Suprapubic skin (tissue), 4 donors: ENCODE measurements around the gene JAKMIP1. TPM values are rescaled to one million over a fixed set of nuclear protein-coding genes. Genes with fewer than 3 reads are reported as not detected.

ENCODE experiments used
- DNase-seq, 2 donors: peaks; one replicate each; pipeline ENCODE4 v3.0.0-alpha.2; 2019; ENCODE audit warnings: low spot score in 2 of 2
- H3K27ac ChIP-seq: fragments of 200-600 bp; sonication (generic); one replicate; pipeline ENCODE4 v1.5.1; 2019
- H3K27me3 ChIP-seq: fragments of 200-600 bp; sonication (generic); one replicate; pipeline ENCODE4 v1.5.1; 2019
- H3K36me3 ChIP-seq: fragments of 200-600 bp; sonication (generic); one replicate; pipeline ENCODE4 v1.5.1; 2019
- H3K4me1 ChIP-seq: fragments of 200-600 bp; sonication (generic); one replicate; pipeline ENCODE4 v1.5.1; 2019
- H3K4me3 ChIP-seq: fragments of 200-600 bp; sonication (generic); one replicate; pipeline ENCODE4 v1.5.1; 2019; ENCODE audit warnings: mild to moderate bottlenecking
- H3K9me3 ChIP-seq: fragments of 200-600 bp; sonication (generic); one replicate; pipeline ENCODE4 v1.5.1; 2019
- CTCF ChIP-seq, 2 donors: fragments of 200-600 bp in 1 of 2; fragments of 450-650 bp in 1 of 2; sonication (generic) in 1 of 2; IDR thresholded peaks; one replicate each; pipeline ENCODE4 v1.5.1; 2016 to 2019; ENCODE audit warnings: antibody characterized with exemption in 2 of 2, mild to moderate bottlenecking in 1 of 2, moderate library complexity in 1 of 2
- EP300 ChIP-seq: sonication (generic); formaldehyde crosslinking; IDR thresholded peaks from one replicate; pipeline ENCODE4 v1.6.1; 2017; ENCODE audit warnings: antibody characterized with exemption
- POLR2A ChIP-seq, 2 donors: fragments of 450-650 bp; IDR thresholded peaks; one replicate each; pipeline ENCODE4 v1.6.1; 2017; ENCODE audit warnings: antibody characterized with exemption in 2 of 2, mild to moderate bottlenecking in 2 of 2, moderate library complexity in 2 of 2
- POLR2AphosphoS5 ChIP-seq, 3 donors: sonication (generic); formaldehyde crosslinking; IDR thresholded peaks; one replicate each; pipeline ENCODE4 v1.6.1; 2017; ENCODE audit warnings: antibody characterized with exemption in 3 of 3
- WGBS: methylation state at CpG from one replicate; pipeline ENCODE4 v1.1.5; 2018; 5-methylcytosine and 5-hydroxymethylcytosine counted together
- total RNA-seq, 4 donors: library from RNA; depleted of rRNA; stranded (reverse); fragments of >200 nt; gene quantifications; one replicate each; pipeline ENCODE4 v1.1.0, GENCODE V29; 2016

Gene JAKMIP1
- total RNA-seq, 4 donors from 2014 or later: 0.24 TPM; not detected in 3

GRCh38 chr4:6110681-6111353, 89.5 kb downstream of the JAKMIP1 start:
- no peak for TF ChIP-seq CTCF (IDR thresholded peaks at IDR 0.05)
- no peak for TF ChIP-seq EP300
- TF ChIP-seq POLR2A (IDR thresholded peaks at IDR 0.05): no peak
- no peak for TF ChIP-seq POLR2AphosphoS5 (IDR thresholded peaks at IDR 0.05)
- Histone ChIP-seq H3K4me1 (no peaks in the 10 kb centered on the region), H3K9me3 (no peaks in the 10 kb centered on the region), H3K27ac (no peak overlapping the region), H3K4me3 (no peak overlapping the region), H3K36me3 (no peaks in the 10 kb centered on the region), H3K27me3 (peaks cover 43% of the 10 kb centered on the region)
- peak in 1 of 2 donors; percentile 76 for DNase-seq
- WGBS: 50% methylated on average over 2 of the region's 8 CpGs

- Histone ChIP-seq H3K27ac (no peak overlapping the region), H3K4me1 (no peaks in the 10 kb centered on the region), H3K36me3 (no peaks in the 10 kb centered on the region), H3K4me3 (no peak overlapping the region), H3K27me3 (peaks cover 46% of the 10 kb centered on the region), H3K9me3 (no peaks in the 10 kb centered on the region)
- 54% methylated on average over 9 of the region's 13 CpGs for WGBS
- DNase-seq: peak in 1 of 2 donors; percentile 71
- TF ChIP-seq POLR2A (IDR thresholded peaks at IDR 0.05) (no peak), CTCF (IDR thresholded peaks at IDR 0.05) (peak in 1 of 2 donors; percentile 32)
These were observed 90.3 kb downstream of the JAKMIP1 start for GRCh38 chr4:6109842-6110560.

GRCh38 chr4:6107886-6108285, 92.5 kb downstream of the JAKMIP1 start:
- Histone ChIP-seq H3K27ac (no peak overlapping the region), H3K27me3 (peaks cover 43% of the 10 kb centered on the region), H3K4me3 (no peak overlapping the region), H3K9me3 (no peaks in the 10 kb centered on the region), H3K36me3 (no peaks in the 10 kb centered on the region), H3K4me1 (no peaks in the 10 kb centered on the region)
- peak in 1 of 2 donors; percentile 50 for DNase-seq
- TF ChIP-seq EP300: no peak
- TF ChIP-seq CTCF (IDR thresholded peaks at IDR 0.05): no peak
- no peak for TF ChIP-seq POLR2A (IDR thresholded peaks at IDR 0.05)
- TF ChIP-seq POLR2AphosphoS5 (IDR thresholded peaks at IDR 0.05): no peak
- WGBS: 72% methylated on average over 4 of the region's 4 CpGs

GRCh38 chr4:6107114-6107791, 93.1 kb downstream of the JAKMIP1 start:
- Histone ChIP-seq H3K4me1 (no peaks in the 10 kb centered on the region), H3K4me3 (no peak overlapping the region), H3K36me3 (no peaks in the 10 kb centered on the region), H3K27me3 (peaks cover 36% of the 10 kb centered on the region), H3K27ac (no peak overlapping the region), H3K9me3 (no peaks in the 10 kb centered on the region)
- peak in 1 of 2 donors; percentile 61 for DNase-seq
- 77% methylated on average over 13 of the region's 14 CpGs for WGBS
- TF ChIP-seq POLR2A (IDR thresholded peaks at IDR 0.05): no peak
- TF ChIP-seq CTCF (IDR thresholded peaks at IDR 0.05): no peak
- no peak for TF ChIP-seq POLR2AphosphoS5 (IDR thresholded peaks at IDR 0.05)
- TF ChIP-seq EP300: no peak

GRCh38 chr4:6106156-6106555, 94.2 kb downstream of the JAKMIP1 start:
- Histone ChIP-seq H3K9me3 (no peaks in the 10 kb centered on the region), H3K27me3 (peaks cover 30% of the 10 kb centered on the region), H3K36me3 (no peaks in the 10 kb centered on the region), H3K27ac (no peak overlapping the region), H3K4me1 (no peaks in the 10 kb centered on the region), H3K4me3 (no peak overlapping the region)
- no peak for DNase-seq
- TF ChIP-seq CTCF (IDR thresholded peaks at IDR 0.05) (no peak), POLR2A (IDR thresholded peaks at IDR 0.05) (no peak), POLR2AphosphoS5 (IDR thresholded peaks at IDR 0.05) (no peak), EP300 (no peak)
- WGBS: 68% methylated on average over 5 of the region's 5 CpGs
